IMR-90 (cell line): Measurements from ENCODE around the gene HLA-C. TPM values are rescaled to one million over a fixed set of nuclear protein-coding genes. Genes with fewer than 3 reads are reported as not detected.

Source experiments
- ATAC-seq: fragments of 200-7000 bp; cut with Tn5 transposase; 2 replicates; pipeline ENCODE4 v1.9.1; 2020; ENCODE audit warnings: low read depth, mild to moderate bottlenecking, moderate library complexity
- BruUV-seq: library from RNA; stranded (reverse); fragments of 400-500 nt; replicated peaks from 2 replicates; lab custom pipeline; 2021; lab: Mats Ljungman, UMichigan
- CTCF ChIA-PET: fragments of 300-600 bp; formaldehyde crosslinking; extraction: SDS; loops from one replicate; lab custom pipeline; 2021; ENCODE audit warnings: antibody characterized with exemption; lab: Yijun Ruan, JAX
- POLR2A ChIA-PET: fragments of 300-600 bp; sonication (Branson Sonifier 250); formaldehyde crosslinking; loops from one replicate; lab custom pipeline; 2022; ENCODE audit warnings: antibody characterized with exemption; ENCODE audit not compliant: unreplicated experiment; lab: Charles Lee
- DNase-seq: peaks from one replicate; pipeline ENCODE4 v3.0.0; 2013
- H2AFZ ChIP-seq: replicated peaks from 2 replicates; pipeline ENCODE3; 2013; ENCODE audit warnings: low read length, mild to moderate bottlenecking; ENCODE audit not compliant: poor library complexity
- H2AK5ac ChIP-seq: 2 replicates; pipeline ENCODE4 v1.6.1; 2013; ENCODE audit warnings: low read depth, low read length, inconsistent platforms
- H2AK9ac ChIP-seq: replicated peaks from 2 replicates; pipeline ENCODE3; 2013; ENCODE audit warnings: mild to moderate bottlenecking, low read depth, low read length, moderate library complexity; ENCODE audit not compliant: poor library complexity
- H2BK120ac ChIP-seq: 2 replicates; pipeline ENCODE4 v1.6.1; 2013; ENCODE audit warnings: low read depth, low read length, inconsistent platforms
- H2BK15ac ChIP-seq: 3 replicates; pipeline ENCODE4 v1.6.1; 2013; ENCODE audit warnings: low read depth, low read length, inconsistent platforms
- H2BK20ac ChIP-seq: 2 replicates; pipeline ENCODE4 v1.6.1; 2013; ENCODE audit warnings: low read depth, mild to moderate bottlenecking, inconsistent platforms, low read length, moderate library complexity
- H2BK5ac ChIP-seq: 2 replicates; pipeline ENCODE4 v1.6.1; 2013; ENCODE audit warnings: mild to moderate bottlenecking, low read depth, low read length, inconsistent platforms; ENCODE audit not compliant: poor library complexity, severe bottlenecking
- H3K14ac ChIP-seq: replicated peaks from 2 replicates; pipeline ENCODE4 v1.6.1; 2013; ENCODE audit warnings: low read depth, low read length, inconsistent platforms
- H3K18ac ChIP-seq: 2 replicates; pipeline ENCODE4 v1.6.1; 2013; ENCODE audit warnings: low read depth, low read length, control low read depth
- H3K23ac ChIP-seq: 2 replicates; pipeline ENCODE4 v1.6.1; 2013; ENCODE audit warnings: low read depth, low read length, inconsistent platforms
- H3K27ac ChIP-seq: 2 replicates; pipeline ENCODE4 v1.5.1; 2013; ENCODE audit warnings: mild to moderate bottlenecking, control low read depth, low read length; ENCODE audit not compliant: insufficient read depth
- H3K27me3 ChIP-seq: 2 replicates; pipeline ENCODE4 v1.6.1; 2013; ENCODE audit warnings: low read length; ENCODE audit not compliant: control insufficient read depth, insufficient read depth
- H3K36me3 ChIP-seq: 2 replicates; pipeline ENCODE4 v1.6.1; 2013; ENCODE audit warnings: low read length, mixed read lengths; ENCODE audit not compliant: control insufficient read depth, insufficient read depth
- H3K4ac ChIP-seq: 2 replicates; pipeline ENCODE4 v1.6.1; 2013; ENCODE audit warnings: low read depth, low read length, inconsistent platforms
- H3K4me1 ChIP-seq: 2 replicates; pipeline ENCODE4 v1.6.1; 2013; ENCODE audit warnings: low read length, mixed read lengths; ENCODE audit not compliant: control insufficient read depth, insufficient read depth
- H3K4me2 ChIP-seq: 2 replicates; pipeline ENCODE4 v1.6.1; 2013; ENCODE audit warnings: low read depth, mild to moderate bottlenecking, control low read depth, low read length, moderate library complexity
- H3K4me3 ChIP-seq: 2 replicates; pipeline ENCODE4 v1.5.1; 2013; ENCODE audit warnings: low read depth, mild to moderate bottlenecking, control low read depth, low read length, moderate library complexity; ENCODE audit not compliant: insufficient read depth
- H3K56ac ChIP-seq: 2 replicates; pipeline ENCODE4 v1.6.1; 2013; ENCODE audit warnings: low read length, inconsistent platforms; ENCODE audit not compliant: insufficient read depth; ENCODE audit errors: extremely low read depth
- H3K79me1 ChIP-seq, 2 experiments: 2 replicates each; pipeline ENCODE4 v1.6.1; 2013; ENCODE audit warnings: low read length in 2 of 2, inconsistent platforms in 1 of 2, low read depth in 1 of 2
- H3K9ac ChIP-seq: 2 replicates; pipeline ENCODE4 v1.6.1; 2013; ENCODE audit warnings: low read depth, low read length, control low read depth
- H3K9me1 ChIP-seq: 2 replicates; pipeline ENCODE4 v1.6.1; 2013; ENCODE audit warnings: low read length, inconsistent platforms; ENCODE audit not compliant: insufficient read depth
- H3K9me3 ChIP-seq: 2 replicates; pipeline ENCODE4 v1.6.1; 2013; ENCODE audit warnings: low read length; ENCODE audit not compliant: control insufficient read depth, insufficient read depth
- H4K20me1 ChIP-seq: 2 replicates; pipeline ENCODE4 v1.6.1; 2013; ENCODE audit warnings: low read length, inconsistent platforms; ENCODE audit not compliant: insufficient read depth
- H4K5ac ChIP-seq: 2 replicates; pipeline ENCODE4 v1.6.1; 2013; ENCODE audit warnings: mild to moderate bottlenecking, low read depth, low read length, control low read depth
- H4K8ac ChIP-seq, 2 experiments: 2 replicates each; pipeline ENCODE4 v1.6.1; 2013; ENCODE audit warnings: low read depth in 2 of 2, low read length in 2 of 2, control low read depth in 1 of 2, inconsistent platforms in 1 of 2
- H4K91ac ChIP-seq: 2 replicates; pipeline ENCODE4 v1.6.1; 2013; ENCODE audit warnings: low read depth, low read length, inconsistent platforms; ENCODE audit not compliant: insufficient read depth
- CHD1 ChIP-seq: IDR thresholded peaks from 2 replicates; pipeline ENCODE4 v1.6.1; 2012; ENCODE audit warnings: low read depth, low read length, improper control_type of control experiment
- POLR2A ChIP-seq: IDR thresholded peaks from 2 replicates; pipeline ENCODE4 v1.6.1; 2012; ENCODE audit warnings: mild to moderate bottlenecking, low read depth, low read length
- RFX5 ChIP-seq: IDR thresholded peaks from 2 replicates; pipeline ENCODE4 v1.8.0; 2012; ENCODE audit warnings: low read depth, mild to moderate bottlenecking, low read length, moderate library complexity
- SMC3 ChIP-seq: fragments of 150-350 bp; IDR thresholded peaks from 2 replicates; pipeline ENCODE4 v1.6.1; 2016; ENCODE audit warnings: low read depth, mild to moderate bottlenecking, antibody characterized with exemption, low read length, moderate library complexity
- WGBS, 2 experiments: methylation state at CpG; one replicate each; pipeline versions ENCODE4 v1.1.5 to v1.1.7; 2013; ENCODE audit warnings: missing lambda C conversion rate in 2 of 2; ENCODE audit not compliant: insufficient read length in 1 of 2; ENCODE audit errors: extremely low coverage in 2 of 2; 5-methylcytosine and 5-hydroxymethylcytosine counted together
- dilution Hi-C: fragments of 300-500 bp; cut with HindIII; formaldehyde crosslinking; loops from one replicate; pipeline ENCODE4 v1.14.3; 2018; ENCODE audit warnings: low sequenced_read_pairs; ENCODE audit not compliant: unreplicated experiment
- in situ Hi-C: fragments of 300-500 bp; cut with MboI; formaldehyde crosslinking; loops from 3 replicates; pipeline ENCODE4 v1.14.3; 2019; ENCODE audit warnings: low sequenced_read_pairs, inconsistent platforms, mixed read lengths
- intact Hi-C: fragments of 100-400 bp; cut with micrococcal nuclease; formaldehyde crosslinking; loops from 2 replicates; pipeline ENCODE4 v1.10.0; 2022
- polyA plus RNA-seq, 3 experiments: library from polyadenylated mRNA; depleted of rRNA; stranded (reverse); fragments of >200 nt; gene quantifications; 2 replicates each; pipeline ENCODE4 v1.2.3, GENCODE V29; 2012; ENCODE audit warnings: low replicate concordance in 1 of 3
- total RNA-seq: library from RNA; depleted of rRNA; stranded (reverse); fragments of >200 nt; gene quantifications from 2 replicates; pipeline ENCODE4 v1.2.3, GENCODE V29; 2012

HLA-C gene
- total and polyA plus RNA-seq, 2 of the 4 experiments (the other 2 are of a cell fraction): 8.8 to 87.3 TPM

DNA sequence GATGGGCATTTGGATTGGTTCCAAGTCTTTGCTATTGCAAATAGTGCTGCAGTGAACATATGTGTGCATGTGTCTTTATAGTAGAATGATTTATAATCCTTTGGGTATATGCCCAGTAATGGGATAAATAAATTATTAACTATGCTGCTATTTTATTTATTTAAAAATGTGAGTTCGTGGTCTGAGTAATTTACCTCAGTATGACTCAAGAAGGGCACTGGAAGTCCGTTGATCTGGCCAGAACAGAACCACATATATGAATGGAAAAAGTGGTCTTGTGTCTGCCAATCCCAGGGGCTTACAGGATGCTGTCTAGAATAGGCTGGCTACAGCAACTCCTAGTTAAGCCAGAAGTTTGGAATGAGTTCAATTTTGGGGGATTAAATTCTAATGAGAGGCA is 27.6 kb upstream of the HLA-C start:
- H3K23ac ChIP-seq: no peak overlapping the region
- no peak overlapping the region for H2BK120ac ChIP-seq
- CTCF ChIA-PET: no interaction called here
- DNase-seq: no peak
- no peak overlapping the region for H2BK20ac ChIP-seq
- H3K9me3 ChIP-seq: no peaks in the 10 kb centered on the region
- intact Hi-C loops (no loop called here), in situ Hi-C loops (no loop called here), dilution Hi-C loops (no loop called here)
- H4K91ac ChIP-seq: no peak overlapping the region
- POLR2A ChIA-PET: no interaction called here
- H3K56ac ChIP-seq: no peak overlapping the region
- peaks cover 6% of the 10 kb centered on the region for H3K27me3 ChIP-seq
- no peak overlapping the region for H2BK15ac ChIP-seq
- no peaks in the 10 kb centered on the region for H3K4me1 ChIP-seq
- no peak overlapping the region for H2AK9ac ChIP-seq
- H3K79me1 ChIP-seq: no peaks in the 10 kb centered on the region
- H3K36me3 ChIP-seq: no peaks in the 10 kb centered on the region
- H3K9ac ChIP-seq: no peak overlapping the region
- H3K9me1 ChIP-seq: no peaks in the 10 kb centered on the region
- no peaks in the 10 kb centered on the region for H4K20me1 ChIP-seq
- no CpG with 5 or more reads among the region's 2 CpGs for WGBS, 2 experiments
- H3K18ac ChIP-seq: no peak overlapping the region
- no peak overlapping the region for H2BK5ac ChIP-seq
- H3K4me2 ChIP-seq: no peak overlapping the region
- no peak overlapping the region for H4K8ac ChIP-seq
- no TSS peak for BruUV-seq
- H4K5ac ChIP-seq: no peak overlapping the region
- TF ChIP-seq SMC3: no peak
- TF ChIP-seq RFX5: no peak
- TF ChIP-seq POLR2A: no peak
- no peak for TF ChIP-seq CHD1
- H2AFZ ChIP-seq: no peak overlapping the region
- no peak for ATAC-seq
- no peak overlapping the region for H3K27ac ChIP-seq
- no peak overlapping the region for H3K4ac ChIP-seq
- no peak overlapping the region for H3K4me3 ChIP-seq
- H2AK5ac ChIP-seq: no peak overlapping the region
- H3K14ac ChIP-seq: no peak overlapping the region
